Ascending aorta (tissue), 2 donors: ENCODE results near the gene ZNF831. TPM values are rescaled to one million over a fixed set of nuclear protein-coding genes. Genes with fewer than 3 reads are reported as not detected.

Experiments used
- DNase-seq, 2 donors: peaks; one replicate each; pipeline ENCODE4 v3.0.0-alpha.2; 2019; ENCODE audit warnings: low spot score in 2 of 2
- H3K27ac ChIP-seq, 2 donors: fragments of 200-600 bp; sonication (generic); one replicate each; pipeline ENCODE4 v1.5.1; 2016 to 2017; ENCODE audit warnings: mild to moderate bottlenecking in 1 of 2
- H3K27me3 ChIP-seq: fragments of 200-600 bp; sonication (generic); one replicate; pipeline ENCODE4 v1.5.1; 2017
- H3K36me3 ChIP-seq, 2 donors: fragments of 200-600 bp; sonication (generic); one replicate each; pipeline ENCODE4 v1.5.1; 2016
- H3K4me1 ChIP-seq, 2 donors: fragments of 200-600 bp; sonication (generic); one replicate each; pipeline ENCODE4 v1.5.1; 2016 to 2017; ENCODE audit warnings: mild to moderate bottlenecking in 1 of 2
- H3K4me3 ChIP-seq, 2 donors: fragments of 200-600 bp; sonication (generic); one replicate each; pipeline ENCODE4 v1.5.1; 2016 to 2017; ENCODE audit warnings: mild to moderate bottlenecking in 1 of 2
- H3K9me3 ChIP-seq, 2 donors: fragments of 200-600 bp; sonication (generic); one replicate each; pipeline ENCODE4 v1.5.1; 2016
- CTCF ChIP-seq, 3 experiments: fragments of 200-600 bp in 2 of 3; fragments of 450-650 bp in 1 of 3; sonication (generic) in 2 of 3; IDR thresholded peaks; one replicate each; pipeline ENCODE4 v1.5.1; 2016 to 2019; ENCODE audit warnings: antibody characterized with exemption in 3 of 3, mild to moderate bottlenecking in 1 of 3, moderate library complexity in 1 of 3
- intact Hi-C: fragments of 100-400 bp; cut with DNase I; formaldehyde crosslinking; loops from one replicate; pipeline ENCODE4 v1.15.1; 2023
- total RNA-seq: library from RNA; depleted of rRNA; stranded (reverse); fragments of >200 nt; gene quantifications from one replicate; pipeline ENCODE4 v1.1.0, GENCODE V29; 2016

ZNF831 gene
- total RNA-seq, 1 donor from 2014 or later: 0.53 TPM

- no peak overlapping the region for H3K27ac ChIP-seq
- intact Hi-C loops: no loop called here
- H3K4me1 ChIP-seq: no peaks in the 10 kb centered on the region
- H3K27me3 ChIP-seq: no peaks in the 10 kb centered on the region
- no peaks in the 10 kb centered on the region for H3K36me3 ChIP-seq
- H3K4me3 ChIP-seq: no peak overlapping the region
- no peak for DNase-seq
- no peak for TF ChIP-seq CTCF (IDR thresholded peaks at IDR 0.05)
- no peaks in the 10 kb centered on the region for H3K9me3 ChIP-seq
Measured at GRCh38 chr20:59299945-59300332, 136.3 kb downstream of the ZNF831 start.

GRCh38 chr20:59300333-59301081, 136.9 kb downstream of the ZNF831 start, which contains the start of gene EDN3:
EDN3 (plus strand) TSS chr20:59300611; CDS start chr20:59300813, 202 bp downstream.
- Histone ChIP-seq H3K4me3 (no peak within 1 kb of the TSS), H3K9me3 (no peaks in the 10 kb centered on the region), H3K4me1 (no peaks in the 10 kb centered on the region), H3K27ac (no peak within 1 kb of the TSS), H3K27me3 (no peaks in the 10 kb centered on the region), H3K36me3 (no peaks in the 10 kb centered on the region)
- no peak for TF ChIP-seq CTCF (IDR thresholded peaks at IDR 0.05)
- DNase-seq: no peak
- intact Hi-C loops: no loop called here

GRCh38 chr20:59301343-59302007, 137.9 kb downstream of the ZNF831 start:
- Histone ChIP-seq H3K9me3 (no peaks in the 10 kb centered on the region), H3K27ac (no peak overlapping the region), H3K4me1 (no peaks in the 10 kb centered on the region), H3K27me3 (no peaks in the 10 kb centered on the region), H3K36me3 (no peaks in the 10 kb centered on the region), H3K4me3 (no peak overlapping the region)
- intact Hi-C loops: no loop called here
- DNase-seq: no peak
- TF ChIP-seq CTCF (IDR thresholded peaks at IDR 0.05): no peak

- Histone ChIP-seq H3K4me3 (no peak overlapping the region), H3K4me1 (no peaks in the 10 kb centered on the region), H3K9me3 (no peaks in the 10 kb centered on the region), H3K27ac (no peak overlapping the region), H3K36me3 (no peaks in the 10 kb centered on the region), H3K27me3 (no peaks in the 10 kb centered on the region)
- intact Hi-C loops: no loop called here
- DNase-seq: no peak
- TF ChIP-seq CTCF (IDR thresholded peaks at IDR 0.05): no peak
Measured at GRCh38 chr20:59305908-59306655, 142.5 kb downstream of the ZNF831 start.

- Histone ChIP-seq H3K4me1 (no peaks in the 10 kb centered on the region), H3K36me3 (no peaks in the 10 kb centered on the region)
- intact Hi-C loops: no loop called here
Measured at GRCh38 chr20:59307270-59307669, 143.6 kb downstream of the ZNF831 start.

More at GRCh38 chr20:59307270-59307669, 143.6 kb downstream of the ZNF831 start:
- Histone ChIP-seq H3K27me3 (no peaks in the 10 kb centered on the region), H3K27ac (no peak overlapping the region), H3K9me3 (no peaks in the 10 kb centered on the region), H3K4me3 (no peak overlapping the region)
- no peak for DNase-seq
- no peak for TF ChIP-seq CTCF (IDR thresholded peaks at IDR 0.05)

Other genes starting within 250 kb of the ZNF831 start
- gene NELFCD, start 182.6 kb upstream of the ZNF831 start, total RNA-seq: 20.8 TPM
- gene CTSZ, start 156.6 kb upstream of the ZNF831 start, total RNA-seq: 342 TPM
- not detected for gene TUBB1, start 144.4 kb upstream of the ZNF831 start, total RNA-seq
- 12.7 TPM for gene ATP5F1E, start 131.5 kb upstream of the ZNF831 start, total RNA-seq
- gene PRELID3B, start 121.0 kb upstream of the ZNF831 start, total RNA-seq: 13.4 TPM
- not detected for gene EDN3, start 136.8 kb downstream of the ZNF831 start, total RNA-seq